Endothelial cell of umbilical vein (primary cell): ENCODE data around the gene BASP1. TPM values are rescaled to one million over a fixed set of nuclear protein-coding genes. Genes with fewer than 3 reads are reported as not detected.

Experiments used
- BruUV-seq: library from RNA; stranded (reverse); fragments of 400-500 nt; replicated peaks from 2 replicates; lab custom pipeline; 2021; lab: Mats Ljungman, UMichigan
- CTCF ChIA-PET: fragments of 300-600, 350-600 bp; sonication (Branson Sonifier 250); formaldehyde crosslinking; loops from one replicate; lab custom pipeline; 2021; ENCODE audit warnings: antibody characterized with exemption, inconsistent platforms; lab: Charles Lee
- POLR2A ChIA-PET: fragments of 300-600, 350-600 bp; sonication (Branson Sonifier 250); formaldehyde crosslinking; loops from one replicate; lab custom pipeline; 2021; ENCODE audit warnings: antibody characterized with exemption, inconsistent platforms; lab: Charles Lee
- DNase-seq: peaks from one replicate; pipeline ENCODE4 v3.0.0-alpha.2; 2011; ENCODE audit warnings: low read depth, low spot score
- FAIRE-seq: peaks from 2 replicates; lab custom pipeline; 2011; peaks lifted over from hg19 to GRCh38; lab: Jason Lieb, UNC
- H2AFZ ChIP-seq: 2 replicates; pipeline ENCODE4 v1.6.0; 2012; ENCODE audit warnings: low read depth, low read length, control low read depth, inconsistent platforms
- H3K27ac ChIP-seq: 2 replicates; pipeline ENCODE4 v1.5.1; 2011; ENCODE audit warnings: low read depth, mild to moderate bottlenecking, control low read depth, low read length, moderate library complexity; ENCODE audit not compliant: insufficient read depth
- H3K27me3 ChIP-seq, 2 experiments: 2 replicates each; pipeline versions ENCODE4 v1.6.0 to v1.6.1; 2011; ENCODE audit warnings: low read length in 2 of 2, mixed read lengths in 1 of 2; ENCODE audit not compliant: control insufficient read depth in 2 of 2, insufficient read depth in 2 of 2
- H3K36me3 ChIP-seq, 2 experiments: 2 replicates in 1 of 2; 3 replicates in 1 of 2; pipeline ENCODE4 v1.5.1; 2011; ENCODE audit warnings: low read length in 2 of 2, mild to moderate bottlenecking in 1 of 2, moderate library complexity in 1 of 2; ENCODE audit not compliant: control insufficient read depth in 2 of 2, insufficient read depth in 2 of 2; ENCODE audit errors: extremely low read depth in 1 of 2
- H3K4me1 ChIP-seq: 3 replicates; pipeline ENCODE4 v1.5.1; 2011; ENCODE audit warnings: mild to moderate bottlenecking, low read length; ENCODE audit not compliant: control insufficient read depth, insufficient read depth; ENCODE audit errors: extremely low read depth
- H3K4me2 ChIP-seq: 2 replicates; pipeline ENCODE4 v1.6.1; 2011; ENCODE audit warnings: low read length, control low read depth, mixed read lengths; ENCODE audit not compliant: insufficient read depth
- H3K4me3 ChIP-seq, 3 experiments: fragments of 200-600 bp in 1 of 3; sonication (generic), shearing (Covaris generic) in 1 of 3; replicated peaks in 1 of 3; 2 replicates each; pipeline ENCODE4 v1.5.1; 2011 to 2016; ENCODE audit warnings: control low read depth in 3 of 3, low read length in 3 of 3, mild to moderate bottlenecking in 2 of 3, inconsistent platforms in 1 of 3, low read depth in 1 of 3, moderate library complexity in 1 of 3; ENCODE audit not compliant: insufficient read depth in 1 of 3
- H3K79me2 ChIP-seq: 2 replicates; pipeline ENCODE4 v1.6.0; 2012; ENCODE audit warnings: low read length, inconsistent platforms; ENCODE audit not compliant: control insufficient read depth, insufficient read depth
- H3K9ac ChIP-seq: replicated peaks from 2 replicates; pipeline ENCODE3; 2011; ENCODE audit warnings: low read length, control low read depth; ENCODE audit not compliant: insufficient read depth; ENCODE audit errors: extremely low read depth
- H3K9me1 ChIP-seq: replicated peaks from 3 replicates; pipeline ENCODE4 v1.6.0; 2011; ENCODE audit warnings: mild to moderate bottlenecking, low read length; ENCODE audit not compliant: control insufficient read depth, insufficient read depth; ENCODE audit errors: extremely low read depth
- H3K9me3 ChIP-seq: replicated peaks from 2 replicates; pipeline ENCODE4 v1.5.1; 2012; ENCODE audit warnings: low read length, inconsistent platforms; ENCODE audit not compliant: control insufficient read depth, insufficient read depth
- H4K20me1 ChIP-seq: replicated peaks from 2 replicates; pipeline ENCODE3; 2011; ENCODE audit warnings: mild to moderate bottlenecking, low read length; ENCODE audit not compliant: control insufficient read depth, insufficient read depth; ENCODE audit errors: extremely low read depth
- CTCF ChIP-seq, 2 donors: IDR thresholded peaks; 1 replicate in 1 of 2; 2 replicates in 1 of 2; pipeline ENCODE4 v1.5.1; 2011; ENCODE audit warnings: low read length in 2 of 2, mild to moderate bottlenecking in 2 of 2, moderate library complexity in 2 of 2, control low read depth in 1 of 2, inconsistent platforms in 1 of 2, low read depth in 1 of 2; ENCODE audit not compliant: insufficient read depth in 1 of 2; ENCODE audit errors: extremely low read depth in 1 of 2
- EZH2 ChIP-seq: IDR thresholded peaks from 2 replicates; pipeline ENCODE4 v1.6.1; 2012; ENCODE audit warnings: borderline replicate concordance, low read depth, mild to moderate bottlenecking, moderate library complexity, low read length, inconsistent platforms; ENCODE audit not compliant: severe bottlenecking
- FOS ChIP-seq: IDR thresholded peaks from 2 replicates; pipeline ENCODE4 v1.6.1; 2011; ENCODE audit warnings: mild to moderate bottlenecking, low read length, moderate library complexity, borderline replicate concordance; ENCODE audit not compliant: insufficient read depth
- GATA2 ChIP-seq: IDR thresholded peaks from 2 replicates; pipeline ENCODE4 v1.7.0; 2011; ENCODE audit warnings: low read depth, mild to moderate bottlenecking, moderate library complexity, mixed read lengths, low read length; ENCODE audit not compliant: insufficient read length, insufficient read depth
- JUN ChIP-seq: IDR thresholded peaks from 2 replicates; pipeline ENCODE4 v1.6.1; 2011; ENCODE audit warnings: borderline replicate concordance, low read depth; ENCODE audit not compliant: insufficient read length, insufficient read depth
- MYC ChIP-seq: IDR thresholded peaks from one replicate; pipeline ENCODE4 v1.6.1; 2011; ENCODE audit warnings: mild to moderate bottlenecking, low read depth, low read length
- POLR2A ChIP-seq: IDR thresholded peaks from 2 replicates; pipeline ENCODE4 v1.6.1; 2012; ENCODE audit warnings: low read depth, mild to moderate bottlenecking, control low read depth, low read length
- POLR2AphosphoS5 ChIP-seq: IDR thresholded peaks from 2 replicates; pipeline ENCODE4 v1.6.1; 2012; ENCODE audit warnings: low read depth, mild to moderate bottlenecking, control low read depth, low read length, moderate library complexity; ENCODE audit not compliant: insufficient read depth
- dilution Hi-C: fragments of 300-500 bp; cut with MboI; formaldehyde crosslinking; loops from one replicate; pipeline ENCODE4 v1.15.0; 2019; ENCODE audit warnings: low sequenced_read_pairs; ENCODE audit not compliant: extremely low pct_ligation_motif_present
- intact Hi-C: fragments of 100-400 bp; cut with micrococcal nuclease; formaldehyde crosslinking; loops from one replicate; pipeline ENCODE4 v1.10.0; 2022
- polyA plus RNA-seq, 4 experiments: library from polyadenylated mRNA; depleted of rRNA in 3 of 4; stranded (reverse) in 3 of 4; unstranded in 1 of 4; fragments of >200 nt; gene quantifications; 2 replicates each; pipeline versions ENCODE4 v1.2.1 to v1.2.3, GENCODE V29; 2011 to 2012; ENCODE audit warnings: missing spikeins in 1 of 4
- total RNA-seq: library from RNA; stranded (reverse); gene quantifications from 2 replicates; pipeline ENCODE4 v1.2.3, GENCODE V29; 2021
- TF ChIP-seq, protein P1 (sequence below): IDR thresholded peaks from 2 replicates; pipeline ENCODE4 v1.6.1; 2011; ENCODE audit not compliant: insufficient read depth, insufficient read length

Gene BASP1
- total and polyA plus RNA-seq, 2 donors (not counting 3 experiments of a cell fraction or from before 2014, with no cell fraction given), result 69.4 to 79.3 TPM

- FAIRE-seq (peak; percentile 33), DNase-seq (peak; percentile 21)
- Histone ChIP-seq H3K4me2 (no peak overlapping the region), H3K9me1 (no peaks in the 10 kb centered on the region), H2AFZ (no peak overlapping the region), H3K27ac (no peak overlapping the region), H3K9ac (no peak overlapping the region), H3K9me3 (no peaks in the 10 kb centered on the region), H3K36me3 (no peaks in the 10 kb centered on the region), H3K79me2 (no peaks in the 10 kb centered on the region), H3K4me3 (no peak overlapping the region), H3K4me1 (peaks cover 9% of the 10 kb centered on the region), H4K20me1 (no peaks in the 10 kb centered on the region), H3K27me3 (no peaks in the 10 kb centered on the region)
- intact Hi-C loops, result no loop called here
- CTCF ChIA-PET, result no interaction called here
- no peak for TF ChIP-seq JUN
- no peak for TF ChIP-seq GATA2
- no peak for TF ChIP-seq POLR2AphosphoS5
- TF ChIP-seq EZH2, result no peak
- no peak for TF ChIP-seq FOS
- TF ChIP-seq MYC, result no peak
- TF ChIP-seq, protein P1, sequence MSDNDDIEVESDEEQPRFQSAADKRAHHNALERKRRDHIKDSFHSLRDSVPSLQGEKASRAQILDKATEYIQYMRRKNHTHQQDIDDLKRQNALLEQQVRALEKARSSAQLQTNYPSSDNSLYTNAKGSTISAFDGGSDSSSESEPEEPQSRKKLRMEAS, result no peak
- no peak for TF ChIP-seq POLR2A
- no peak for TF ChIP-seq CTCF (IDR thresholded peaks at IDR 0.05; ENCODE audit: extremely low read depth in 1 of 2, insufficient read depth in 1 of 2, low read depth in 1 of 2, low read length in 2 of 2)
- BruUV-seq, result no TSS peak
- dilution Hi-C loops, result loop anchor here (25.0 kb wide), 3 partner anchors 270 to 495 kb away; no protein-coding TSS in a partner anchor
- POLR2A ChIA-PET, result no interaction called here
These were observed 34.9 kb upstream of the BASP1 start for GRCh38 chr5:17182494-17182893.
